ENCODE measurements around the gene ANO7.
A peak's percentile ranks its signal among the peaks of the same experiment; 100 is the strongest.

ANO7 gene

GRCh38 chr2:241272303-241273209 lies 84.1 kb downstream of the ANO7 start:
- peak overlapping the region; percentile 61 for H3K4me3 ChIP-seq (ENCODE audit: low read depth, low read length)
- TF ChIP-seq CTCF (IDR thresholded peaks at IDR 0.05; ENCODE audit: low read depth, low read length), result no peak
- DNase-seq (ENCODE audit: low read depth, low spot score), result peak; percentile 55
- in situ Hi-C loops (cut with HindIII; ENCODE audit: low sequenced_read_pairs), result no loop called here

DNA sequence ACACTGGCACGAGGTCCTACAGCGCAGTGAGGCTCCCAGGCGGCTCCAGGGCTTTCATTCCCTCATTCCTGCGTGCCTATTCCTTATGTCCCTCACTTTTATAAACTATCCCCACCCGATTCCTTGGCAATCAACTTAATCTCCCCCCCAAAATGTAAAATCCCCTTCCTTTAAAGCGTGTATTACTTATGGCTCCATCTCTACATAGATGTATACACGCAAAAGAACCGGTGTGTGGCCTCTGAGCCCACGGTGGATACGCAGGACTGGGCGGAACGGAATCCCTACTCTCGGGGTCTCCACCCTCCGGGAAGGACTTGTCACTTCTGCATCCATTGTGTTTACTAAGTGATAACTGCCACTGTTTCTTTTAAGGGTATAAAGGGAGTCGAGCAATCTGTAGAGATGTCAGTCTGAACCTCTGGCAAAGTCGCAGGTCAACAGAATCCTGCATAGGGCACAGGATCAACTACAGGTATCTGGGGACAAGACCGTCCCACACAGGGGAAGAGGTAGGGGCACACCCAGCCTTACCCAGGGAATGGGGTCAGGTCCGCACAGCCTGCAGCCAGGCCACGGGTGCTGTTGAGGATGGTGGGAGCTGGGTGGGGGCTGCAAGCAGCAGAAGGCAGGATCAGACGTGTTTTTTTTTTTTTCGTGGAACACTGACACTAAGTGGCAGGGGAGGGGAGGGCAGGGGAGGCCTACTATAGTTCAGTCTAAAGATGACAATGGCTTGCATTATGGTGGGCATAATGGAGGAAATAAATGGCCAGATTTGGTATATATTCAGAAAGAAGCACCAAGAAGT lies 84.9 kb downstream of the ANO7 start:
- in situ Hi-C loops (cut with HindIII; ENCODE audit: low sequenced_read_pairs), result no loop called here
- peak overlapping the region; percentile 61 for H3K4me3 ChIP-seq (ENCODE audit: low read depth, low read length)
- no peak for DNase-seq (ENCODE audit: low read depth, low spot score)
- no peak for TF ChIP-seq CTCF (IDR thresholded peaks at IDR 0.05; ENCODE audit: low read depth, low read length)

- in situ Hi-C loops (cut with HindIII; ENCODE audit: low sequenced_read_pairs), result no loop called here
- H3K4me3 ChIP-seq (ENCODE audit: low read depth, low read length), result no peak overlapping the region
- TF ChIP-seq CTCF (IDR thresholded peaks at IDR 0.05; ENCODE audit: low read depth, low read length), result no peak
- no peak for DNase-seq (ENCODE audit: low read depth, low spot score)
Measured at GRCh38 chr2:241274127-241274526, 85.7 kb downstream of the ANO7 start.

Measured in astrocyte of the spinal cord (primary cell).